K562 (cell line): Measurements from ENCODE around the gene SLC16A5.

ENCODE experiments used
- E4F1 ChIP-seq: fragments of 250-450 bp; sonication (Bioruptor Pico); IDR thresholded peaks from 2 replicates; pipeline ENCODE4 v1.5.0; 2021; ENCODE audit warnings: mild to moderate bottlenecking, borderline replicate concordance
- FOXM1 ChIP-seq, 2 experiments: fragments of 450-650 bp in 1 of 2; sonication (generic) in 1 of 2; formaldehyde crosslinking in 1 of 2; IDR thresholded peaks; 2 replicates each; pipeline versions ENCODE4 v1.6.1 to v1.9.0; 2017 to 2022; ENCODE audit warnings: low read depth in 2 of 2, mild to moderate bottlenecking in 2 of 2, missing genetic modification reagents in 1 of 2, moderate library complexity in 1 of 2
- JUNB ChIP-seq: fragments of 450-650 bp; formaldehyde crosslinking; conservative IDR thresholded peaks from 2 replicates; pipeline ENCODE4 v1.4.0; 2020; ENCODE audit warnings: mild to moderate bottlenecking
- NFXL1 ChIP-seq: fragments of 450-650 bp; formaldehyde crosslinking; IDR thresholded peaks from 2 replicates; pipeline ENCODE4 v1.4.0; 2021; ENCODE audit warnings: mild to moderate bottlenecking
- POLR2A ChIP-seq: fragments of 450-650 bp; conservative IDR thresholded peaks from 2 replicates; pipeline ENCODE4 v1.6.1; 2016
- SP1 ChIP-seq: sonication (generic); formaldehyde crosslinking; IDR thresholded peaks from 2 replicates; pipeline ENCODE4 v1.8.1; 2022; ENCODE audit warnings: mild to moderate bottlenecking, missing genetic modification reagents
- SRSF9 ChIP-seq: fragments of 200-400 bp; formaldehyde crosslinking; IDR thresholded peaks from 2 replicates; pipeline ENCODE4 v1.6.1; 2017; ENCODE audit warnings: low read depth, low read length, borderline replicate concordance
- TF ChIP-seq, protein P1 (sequence below), 2 experiments: fragments of 450-650 bp; IDR thresholded peaks; 2 replicates each; pipeline ENCODE4 v1.6.1; 2016

DNA sequence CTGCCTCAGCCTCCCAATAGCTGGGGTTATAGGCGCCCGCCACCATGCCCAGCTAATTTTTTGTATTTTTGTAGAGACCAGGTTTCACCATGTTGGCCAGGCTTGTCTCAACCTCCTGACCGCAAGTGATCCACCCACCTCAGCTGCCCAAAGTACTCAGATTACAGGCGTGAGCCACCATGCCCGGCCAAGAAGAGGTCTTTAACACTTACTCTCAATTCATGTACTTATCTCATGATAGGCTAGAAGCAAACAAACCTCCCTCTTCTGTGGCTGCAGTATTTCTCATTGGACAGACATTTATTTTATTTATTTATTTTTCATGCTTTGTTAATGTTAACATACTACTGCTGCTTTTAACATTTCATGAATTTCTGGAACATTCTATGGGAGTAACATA, 50.8 kb downstream of the SLC16A5 start:
- TF ChIP-seq FOXM1 (IDR thresholded peaks at IDR 0.05; ENCODE audit: low read depth), result no peak
- no peak for TF ChIP-seq FOXM1 (CRISPR knock-in tag; IDR thresholded peaks at IDR 0.05; ENCODE audit: low read depth)
- TF ChIP-seq JUNB (CRISPR knock-in tag), result no peak
- no peak for TF ChIP-seq E4F1
- TF ChIP-seq SP1 (CRISPR knock-in tag), result no peak
- no peak for TF ChIP-seq POLR2A
- TF ChIP-seq, protein P1, sequence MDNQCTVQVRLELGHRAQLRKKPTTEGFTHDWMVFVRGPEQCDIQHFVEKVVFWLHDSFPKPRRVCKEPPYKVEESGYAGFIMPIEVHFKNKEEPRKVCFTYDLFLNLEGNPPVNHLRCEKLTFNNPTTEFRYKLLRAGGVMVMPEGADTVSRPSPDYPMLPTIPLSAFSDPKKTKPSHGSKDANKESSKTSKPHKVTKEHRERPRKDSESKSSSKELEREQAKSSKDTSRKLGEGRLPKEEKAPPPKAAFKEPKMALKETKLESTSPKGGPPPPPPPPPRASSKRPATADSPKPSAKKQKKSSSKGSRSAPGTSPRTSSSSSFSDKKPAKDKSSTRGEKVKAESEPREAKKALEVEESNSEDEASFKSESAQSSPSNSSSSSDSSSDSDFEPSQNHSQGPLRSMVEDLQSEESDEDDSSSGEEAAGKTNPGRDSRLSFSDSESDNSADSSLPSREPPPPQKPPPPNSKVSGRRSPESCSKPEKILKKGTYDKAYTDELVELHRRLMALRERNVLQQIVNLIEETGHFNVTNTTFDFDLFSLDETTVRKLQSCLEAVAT (IDR thresholded peaks at IDR 0.05), result no peak
- TF ChIP-seq NFXL1, result no peak
- no peak for TF ChIP-seq SRSF9
